H9 (cell line): ENCODE results near the gene DIPK1B. TPM values are rescaled to one million over a fixed set of nuclear protein-coding genes. Genes with fewer than 3 reads are reported as not detected.

Source experiments
- DNase-seq: peaks from one replicate; pipeline ENCODE4 v3.0.0-alpha.2; 2017
- H2AFZ ChIP-seq: one replicate; pipeline ENCODE4 v1.6.1; 2013; ENCODE audit warnings: mild to moderate bottlenecking, low read length, control low read depth, moderate library complexity
- H2AK5ac ChIP-seq: 2 replicates; pipeline ENCODE4 v1.6.1; 2013; ENCODE audit warnings: low read length, control low read depth, mixed read lengths; ENCODE audit not compliant: insufficient read length
- H2BK120ac ChIP-seq: one replicate; pipeline ENCODE4 v1.6.1; 2013; ENCODE audit warnings: low read depth, mild to moderate bottlenecking, low read length, control low read depth, inconsistent platforms; ENCODE audit not compliant: poor library complexity, severe bottlenecking
- H2BK12ac ChIP-seq: 2 replicates; pipeline ENCODE4 v1.6.1; 2013; ENCODE audit warnings: low read length, control low read depth, mixed read lengths, low read depth; ENCODE audit not compliant: insufficient read length
- H2BK15ac ChIP-seq: 2 replicates; pipeline ENCODE4 v1.6.1; 2013; ENCODE audit warnings: low read depth, low read length, control low read depth
- H2BK20ac ChIP-seq: one replicate; pipeline ENCODE4 v1.6.1; 2013; ENCODE audit warnings: low read depth, mild to moderate bottlenecking, low read length, control low read depth, inconsistent platforms; ENCODE audit not compliant: poor library complexity, severe bottlenecking
- H2BK5ac ChIP-seq: 2 replicates; pipeline ENCODE4 v1.6.1; 2013; ENCODE audit warnings: low read length, control low read depth, mixed read lengths; ENCODE audit not compliant: insufficient read length
- H3K14ac ChIP-seq: 2 replicates; pipeline ENCODE4 v1.6.1; 2013; ENCODE audit warnings: low read length, control low read depth; ENCODE audit not compliant: insufficient read depth
- H3K18ac ChIP-seq: 2 replicates; pipeline ENCODE4 v1.6.1; 2013; ENCODE audit warnings: low read depth, mild to moderate bottlenecking, mixed read lengths, low read length, control low read depth; ENCODE audit not compliant: insufficient read length
- H3K23ac ChIP-seq: 2 replicates; pipeline ENCODE4 v1.6.1; 2013; ENCODE audit warnings: low read length, control low read depth, mixed read lengths, low read depth; ENCODE audit not compliant: insufficient read length
- H3K23me2 ChIP-seq: 2 replicates; pipeline ENCODE4 v1.6.1; 2013; ENCODE audit warnings: low read depth, mild to moderate bottlenecking, mixed read lengths, low read length, control low read depth; ENCODE audit not compliant: insufficient read length, poor library complexity, severe bottlenecking
- H3K27ac ChIP-seq: 2 replicates; pipeline ENCODE4 v1.5.1; 2013; ENCODE audit warnings: low read length, control low read depth, mixed read lengths, low read depth; ENCODE audit not compliant: insufficient read length
- H3K27me3 ChIP-seq: 2 replicates; pipeline ENCODE4 v1.6.1; 2013; ENCODE audit warnings: low read length, control low read depth, inconsistent platforms; ENCODE audit not compliant: insufficient read depth
- H3K4ac ChIP-seq: 2 replicates; pipeline ENCODE4 v1.6.1; 2013; ENCODE audit warnings: low read depth, mild to moderate bottlenecking, control low read depth, inconsistent platforms, low read length, moderate library complexity
- H3K4me1 ChIP-seq: 2 replicates; pipeline ENCODE4 v1.6.1; 2013; ENCODE audit warnings: low read length, control low read depth, inconsistent platforms; ENCODE audit not compliant: insufficient read depth
- H3K4me2 ChIP-seq: 2 replicates; pipeline ENCODE4 v1.6.1; 2013; ENCODE audit warnings: low read length, control low read depth, mixed read lengths; ENCODE audit not compliant: insufficient read length, insufficient read depth
- H3K56ac ChIP-seq: 2 replicates; pipeline ENCODE4 v1.6.1; 2013; ENCODE audit warnings: low read depth, mild to moderate bottlenecking, mixed read lengths, low read length, control low read depth; ENCODE audit not compliant: insufficient read length
- H3K79me1 ChIP-seq: 2 replicates; pipeline ENCODE4 v1.6.1; 2013; ENCODE audit warnings: low read depth, mild to moderate bottlenecking, moderate library complexity, low read length, control low read depth, inconsistent platforms; ENCODE audit not compliant: insufficient read depth, poor library complexity, severe bottlenecking
- H3K79me2 ChIP-seq: 2 replicates; pipeline ENCODE4 v1.6.1; 2013; ENCODE audit warnings: low read length, control low read depth, inconsistent platforms; ENCODE audit not compliant: insufficient read depth
- H3K9ac ChIP-seq: 2 replicates; pipeline ENCODE4 v1.6.1; 2013; ENCODE audit warnings: low read length, control low read depth, mixed read lengths; ENCODE audit not compliant: insufficient read length; ENCODE audit errors: extremely low read depth
- H3K9me3 ChIP-seq: one replicate; pipeline ENCODE4 v1.6.1; 2013; ENCODE audit warnings: low read depth, low read length, inconsistent platforms; ENCODE audit not compliant: control insufficient read depth
- H3T11ph ChIP-seq: one replicate; pipeline ENCODE4 v1.6.1; 2013; ENCODE audit warnings: mild to moderate bottlenecking, low read length, control low read depth, inconsistent platforms
- H4K20me1 ChIP-seq: one replicate; pipeline ENCODE4 v1.6.1; 2013; ENCODE audit not compliant: control insufficient read depth, insufficient read length, insufficient read depth
- H4K5ac ChIP-seq: 2 replicates; pipeline ENCODE4 v1.6.1; 2013; ENCODE audit warnings: low read depth, mild to moderate bottlenecking, mixed read lengths, low read length, control low read depth; ENCODE audit not compliant: insufficient read length
- H4K8ac ChIP-seq: replicated peaks from 2 replicates; pipeline ENCODE4 v1.6.1; 2013; ENCODE audit warnings: low read length, control low read depth, mixed read lengths, low read depth; ENCODE audit not compliant: insufficient read length
- H4K91ac ChIP-seq: 2 replicates; pipeline ENCODE4 v1.6.1; 2013; ENCODE audit warnings: low read depth, mild to moderate bottlenecking, moderate library complexity, mixed read lengths, low read length, control low read depth; ENCODE audit not compliant: insufficient read length
- H3K27ac Mint-ChIP-seq, 3 experiments: 2 replicates in 2 of 3; 3 replicates in 1 of 3; pipeline ENCODE4 v1.8.0; 2020 to 2021; ENCODE audit warnings: mixed read lengths in 3 of 3, mild to moderate bottlenecking in 1 of 3, moderate library complexity in 1 of 3
- H3K27me3 Mint-ChIP-seq: 2 replicates; pipeline ENCODE4 v1.8.0; 2021; ENCODE audit warnings: low read depth, mild to moderate bottlenecking, moderate library complexity, mixed read lengths
- H3K36me3 Mint-ChIP-seq, 3 experiments: 2 replicates in 2 of 3; 3 replicates in 1 of 3; pipeline ENCODE4 v1.8.0; 2020 to 2021; ENCODE audit warnings: low read depth in 3 of 3, mixed read lengths in 3 of 3; ENCODE audit not compliant: insufficient read depth in 1 of 3
- H3K4me1 Mint-ChIP-seq, 2 experiments: 2 replicates each; pipeline ENCODE4 v1.8.0; 2020; ENCODE audit warnings: mixed read lengths in 2 of 2
- H3K4me3 Mint-ChIP-seq, 2 experiments: 2 replicates in 1 of 2; 3 replicates in 1 of 2; pipeline ENCODE4 v1.8.0; 2020 to 2021; ENCODE audit warnings: mild to moderate bottlenecking in 2 of 2, mixed read lengths in 2 of 2, moderate library complexity in 1 of 2
- H3K9me3 Mint-ChIP-seq, 2 experiments: 2 replicates in 1 of 2; 3 replicates in 1 of 2; pipeline ENCODE4 v1.8.0; 2020; ENCODE audit warnings: mild to moderate bottlenecking in 2 of 2, mixed read lengths in 2 of 2, moderate library complexity in 1 of 2
- CTCF ChIP-seq: fragments of 200-600 bp; sonication (generic); conservative IDR thresholded peaks from 3 replicates; pipeline ENCODE4 v1.8.0; 2021; ENCODE audit warnings: antibody characterized with exemption, mild to moderate bottlenecking
- WGBS: extraction: QIAGEN DNeasy Blood & Tissue Kit; methylation state at CpG from one replicate; pipeline ENCODE4 v1.1.7; 2013; ENCODE audit warnings: missing lambda C conversion rate, low lambda C conversion rate, mixed read lengths; ENCODE audit not compliant: insufficient read length; ENCODE audit errors: extremely low coverage; 5-methylcytosine and 5-hydroxymethylcytosine counted together
- total RNA-seq: library from RNA; stranded (reverse); gene quantifications from 2 replicates; pipeline ENCODE4 v1.2.1, GENCODE V29; 2021

Gene DIPK1B
- total RNA-seq, 1 experiment from 2014 or later = 40.3 TPM

- no peak overlapping the region for H3K4me3 Mint-ChIP-seq
Measured at GRCh38 chr9:136741883-136742571, 29.7 kb downstream of the DIPK1B start.

More at GRCh38 chr9:136741883-136742571, 29.7 kb downstream of the DIPK1B start:
- H3K27me3 Mint-ChIP-seq = peaks cover 7% of the 10 kb centered on the region
- no peak overlapping the region for H3K23ac ChIP-seq
- no peak overlapping the region for H2BK15ac ChIP-seq
- no peak for TF ChIP-seq CTCF
- H3K27ac Mint-ChIP-seq = no peak overlapping the region
- no peak overlapping the region for H4K91ac ChIP-seq
- no peak overlapping the region for H2BK20ac ChIP-seq
- H2BK12ac ChIP-seq = no peak overlapping the region
- no peak overlapping the region for H3K56ac ChIP-seq
- H4K20me1 ChIP-seq = no peaks in the 10 kb centered on the region
- WGBS = no CpG with 5 or more reads among the region's 32 CpGs
- H3K23me2 ChIP-seq = peaks cover 3% of the 10 kb centered on the region
- H3K14ac ChIP-seq = no peak overlapping the region; the same call in 1 of the 2 replicates
- no peak overlapping the region for H3K4me2 ChIP-seq
- no peak for DNase-seq
- H4K8ac ChIP-seq = no peak overlapping the region
- H3K4me1 Mint-ChIP-seq = peaks cover 0 to 16% of the 10 kb centered on the region in 2 experiments; a peak in 1 of 4 replicates
- H3T11ph ChIP-seq = no peak overlapping the region
- no peaks in the 10 kb centered on the region for H3K36me3 Mint-ChIP-seq
- no peaks in the 10 kb centered on the region for H3K9me3 ChIP-seq
- H3K79me2 ChIP-seq = no peaks in the 10 kb centered on the region
- no peak overlapping the region for H2AFZ ChIP-seq
- H2BK120ac ChIP-seq = no peak overlapping the region
- H3K27ac ChIP-seq = no peak overlapping the region
- H3K4me1 ChIP-seq = no peaks in the 10 kb centered on the region
- H2BK5ac ChIP-seq = no peak overlapping the region
- no peaks in the 10 kb centered on the region for H3K9me3 Mint-ChIP-seq
- no peak overlapping the region for H3K9ac ChIP-seq
- no peaks in the 10 kb centered on the region for H3K79me1 ChIP-seq
- H2AK5ac ChIP-seq = no peak overlapping the region
- H3K27me3 ChIP-seq = no peaks in the 10 kb centered on the region
- no peak overlapping the region for H3K18ac ChIP-seq
- no peak overlapping the region for H4K5ac ChIP-seq
- H3K4ac ChIP-seq = no peak overlapping the region
